SK-N-SH treated with all-trans-retinoic acid at 6 μM for 48 hours (cell line): ENCODE measurements around the gene INAVA.

Experiments
- ARNTL ChIP-seq: fragments of 450-650 bp; formaldehyde crosslinking; IDR thresholded peaks from 2 replicates; pipeline ENCODE4 v1.5.0; 2020; ENCODE audit warnings: low read depth, mild to moderate bottlenecking, moderate library complexity, borderline replicate concordance
- CSDC2 ChIP-seq: fragments of 250-450 bp; sonication (Bioruptor Pico); IDR thresholded peaks from 2 replicates; pipeline ENCODE4 v1.5.0; 2020; ENCODE audit warnings: mild to moderate bottlenecking, moderate library complexity
- ESRRG ChIP-seq: fragments of 250-450 bp; sonication (Bioruptor Pico); IDR thresholded peaks from 2 replicates; pipeline ENCODE4 v1.6.1; 2021; ENCODE audit warnings: mild to moderate bottlenecking
- POU6F1 ChIP-seq: fragments of 250-450 bp; sonication (Bioruptor Pico); IDR thresholded peaks from 2 replicates; pipeline ENCODE4 v1.8.0; 2021; ENCODE audit warnings: low read depth, mild to moderate bottlenecking, moderate library complexity, borderline replicate concordance
- SNAI2 ChIP-seq: fragments of 250-450 bp; sonication (Bioruptor Pico); IDR thresholded peaks from 2 replicates; pipeline ENCODE4 v1.5.0; 2020; ENCODE audit warnings: mild to moderate bottlenecking, moderate library complexity
- TCF4 ChIP-seq: fragments of 250-450 bp; sonication (Bioruptor Pico); IDR thresholded peaks from 2 replicates; pipeline ENCODE4 v1.8.0; 2021; ENCODE audit warnings: mild to moderate bottlenecking, moderate library complexity, borderline replicate concordance
- TOX ChIP-seq: fragments of 250-450 bp; sonication (Bioruptor Pico); IDR thresholded peaks from 2 replicates; pipeline ENCODE4 v1.8.0; 2021; ENCODE audit warnings: mild to moderate bottlenecking, moderate library complexity, borderline replicate concordance
- ZC3H10 ChIP-seq: fragments of 250-450 bp; sonication (Bioruptor Pico); IDR thresholded peaks from 2 replicates; pipeline ENCODE4 v1.5.1; 2021; ENCODE audit warnings: mild to moderate bottlenecking, moderate library complexity
- ZFP3 ChIP-seq: fragments of 250-450 bp; sonication (Bioruptor Pico); IDR thresholded peaks from 2 replicates; pipeline ENCODE4 v1.5.0; 2020; ENCODE audit warnings: mild to moderate bottlenecking, moderate library complexity
- ZNF565 ChIP-seq: fragments of 450-650 bp; formaldehyde crosslinking; conservative IDR thresholded peaks from 2 replicates; pipeline ENCODE4 v1.5.0; 2020; ENCODE audit warnings: low read depth, mild to moderate bottlenecking, moderate library complexity
- ZNF70 ChIP-seq: fragments of 450-650 bp; formaldehyde crosslinking; IDR thresholded peaks from 2 replicates; pipeline ENCODE4 v1.5.0; 2020; ENCODE audit warnings: mild to moderate bottlenecking, moderate library complexity
- TF ChIP-seq, protein P1 (sequence below): fragments of 250-450 bp; sonication (Bioruptor Pico); IDR thresholded peaks from 2 replicates; pipeline ENCODE4 v1.5.1; 2020; ENCODE audit warnings: low read depth, mild to moderate bottlenecking, moderate library complexity
- TF ChIP-seq, protein P2 (sequence below): fragments of 250-450 bp; sonication (Bioruptor Pico); IDR thresholded peaks from 2 replicates; pipeline ENCODE4 v1.8.0; 2020; ENCODE audit warnings: mild to moderate bottlenecking, moderate library complexity, borderline replicate concordance

GRCh38 chr1:200857804-200858203, 36.9 kb upstream of the INAVA start:
- TF ChIP-seq ZNF70 (CRISPR knock-in tag) (no peak), ZFP3 (CRISPR knock-in tag) (no peak), ZC3H10 (CRISPR knock-in tag) (no peak), ESRRG (CRISPR knock-in tag) (no peak), ARNTL (no peak), CSDC2 (no peak), POU6F1 (no peak), SNAI2 (CRISPR knock-in tag) (no peak), TOX (CRISPR knock-in tag) (no peak), ZNF565 (CRISPR knock-in tag) (no peak), TCF4 (CRISPR knock-in tag) (no peak)
- TF ChIP-seq, protein P1, sequence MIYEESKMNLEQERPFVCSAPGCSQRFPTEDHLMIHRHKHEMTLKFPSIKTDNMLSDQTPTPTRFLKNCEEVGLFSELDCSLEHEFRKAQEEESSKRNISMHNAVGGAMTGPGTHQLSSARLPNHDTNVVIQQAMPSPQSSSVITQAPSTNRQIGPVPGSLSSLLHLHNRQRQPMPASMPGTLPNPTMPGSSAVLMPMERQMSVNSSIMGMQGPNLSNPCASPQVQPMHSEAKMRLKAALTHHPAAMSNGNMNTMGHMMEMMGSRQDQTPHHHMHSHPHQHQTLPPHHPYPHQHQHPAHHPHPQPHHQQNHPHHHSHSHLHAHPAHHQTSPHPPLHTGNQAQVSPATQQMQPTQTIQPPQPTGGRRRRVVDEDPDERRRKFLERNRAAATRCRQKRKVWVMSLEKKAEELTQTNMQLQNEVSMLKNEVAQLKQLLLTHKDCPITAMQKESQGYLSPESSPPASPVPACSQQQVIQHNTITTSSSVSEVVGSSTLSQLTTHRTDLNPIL (CRISPR knock-in tag) = no peak
- TF ChIP-seq, protein P2, sequence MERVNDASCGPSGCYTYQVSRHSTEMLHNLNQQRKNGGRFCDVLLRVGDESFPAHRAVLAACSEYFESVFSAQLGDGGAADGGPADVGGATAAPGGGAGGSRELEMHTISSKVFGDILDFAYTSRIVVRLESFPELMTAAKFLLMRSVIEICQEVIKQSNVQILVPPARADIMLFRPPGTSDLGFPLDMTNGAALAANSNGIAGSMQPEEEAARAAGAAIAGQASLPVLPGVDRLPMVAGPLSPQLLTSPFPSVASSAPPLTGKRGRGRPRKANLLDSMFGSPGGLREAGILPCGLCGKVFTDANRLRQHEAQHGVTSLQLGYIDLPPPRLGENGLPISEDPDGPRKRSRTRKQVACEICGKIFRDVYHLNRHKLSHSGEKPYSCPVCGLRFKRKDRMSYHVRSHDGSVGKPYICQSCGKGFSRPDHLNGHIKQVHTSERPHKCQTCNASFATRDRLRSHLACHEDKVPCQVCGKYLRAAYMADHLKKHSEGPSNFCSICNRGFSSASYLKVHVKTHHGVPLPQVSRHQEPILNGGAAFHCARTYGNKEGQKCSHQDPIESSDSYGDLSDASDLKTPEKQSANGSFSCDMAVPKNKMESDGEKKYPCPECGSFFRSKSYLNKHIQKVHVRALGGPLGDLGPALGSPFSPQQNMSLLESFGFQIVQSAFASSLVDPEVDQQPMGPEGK (CRISPR knock-in tag) = no peak
